PC-3 (cell line): ENCODE measurements around the gene IL20RB. TPM values are rescaled to one million over a fixed set of nuclear protein-coding genes. Genes with fewer than 3 reads are reported as not detected.

Experiments
- ATAC-seq: fragments of 200-7000 bp; cut with Tn5 transposase; 2 replicates; pipeline ENCODE4 v1.9.1; 2020; ENCODE audit warnings: mild to moderate bottlenecking, moderate library complexity
- BruUV-seq: library from RNA; stranded (reverse); fragments of 400-500 nt; replicated peaks from 2 replicates; lab custom pipeline; 2021; lab: Mats Ljungman, UMichigan
- CTCF ChIA-PET: fragments of 300-600 bp; sonication (Branson Sonifier 250); formaldehyde crosslinking; loops from one replicate; lab custom pipeline; 2022; ENCODE audit warnings: antibody characterized with exemption; lab: Charles Lee
- POLR2A ChIA-PET: fragments of 300-600 bp; sonication (Branson Sonifier 250); formaldehyde crosslinking; loops from one replicate; lab custom pipeline; 2022; ENCODE audit warnings: antibody characterized with exemption; ENCODE audit not compliant: unreplicated experiment; lab: Charles Lee
- DNase-seq: peaks from one replicate; pipeline ENCODE4 v3.0.0-alpha.2; 2015
- H2AFZ ChIP-seq: fragments of 300-600 bp; sonication (generic); 2 replicates; pipeline ENCODE4 v1.6.0; 2016; ENCODE audit warnings: antibody characterized with exemption, low read length
- H3F3A ChIP-seq: fragments of 300-600 bp; sonication (generic); one replicate; pipeline ENCODE4 v1.6.0; 2017; ENCODE audit warnings: antibody characterized with exemption, low read length, control low read depth, mild to moderate bottlenecking; ENCODE audit not compliant: unreplicated experiment
- H3K27ac ChIP-seq: fragments of 300-600 bp; sonication (generic); 2 replicates; pipeline ENCODE4 v1.5.1; 2016; ENCODE audit warnings: mild to moderate bottlenecking, low read length
- H3K27me3 ChIP-seq: fragments of 300-600 bp; sonication (generic); 2 replicates; pipeline ENCODE4 v1.6.1; 2016; ENCODE audit warnings: low read length, mixed read lengths
- H3K36me3 ChIP-seq: fragments of 300-600 bp; sonication (generic); 2 replicates; pipeline ENCODE4 v1.6.1; 2016; ENCODE audit warnings: low read depth, mixed run types, low read length, mixed read lengths
- H3K4me1 ChIP-seq: fragments of 300-600 bp; sonication (generic); 2 replicates; pipeline ENCODE4 v1.5.1; 2016; ENCODE audit warnings: low read length; ENCODE audit not compliant: insufficient read depth
- H3K4me2 ChIP-seq: fragments of 300-600 bp; sonication (generic); 2 replicates; pipeline ENCODE4 v1.6.0; 2016; ENCODE audit warnings: low read length
- H3K4me3 ChIP-seq: fragments of 300-600 bp; sonication (generic); 2 replicates; pipeline ENCODE4 v1.5.1; 2016; ENCODE audit warnings: mild to moderate bottlenecking, low read length, mixed read lengths
- H3K79me2 ChIP-seq: fragments of 300-600 bp; sonication (generic); 2 replicates; pipeline ENCODE4 v1.6.1; 2017; ENCODE audit warnings: low read length, mixed read lengths
- H3K9ac ChIP-seq: fragments of 300-600 bp; sonication (generic); 2 replicates; pipeline ENCODE4 v1.6.0; 2016; ENCODE audit warnings: mild to moderate bottlenecking, low read length
- H3K9me2 ChIP-seq: fragments of 300-600 bp; sonication (generic); replicated peaks from 2 replicates; pipeline ENCODE4 v1.6.1; 2016; ENCODE audit warnings: mixed run types, low read length, mixed read lengths
- H3K9me3 ChIP-seq: fragments of 300-600 bp; sonication (generic); 2 replicates; pipeline ENCODE4 v1.6.1; 2016; ENCODE audit warnings: low read length, mixed read lengths
- H4K20me1 ChIP-seq: fragments of 300-600 bp; sonication (generic); 2 replicates; pipeline ENCODE4 v1.6.1; 2016; ENCODE audit warnings: low read length, mixed read lengths
- EZH2 ChIP-seq: fragments of 300-600 bp; sonication (generic); IDR thresholded peaks from one replicate; pipeline ENCODE4 v1.6.1; 2017; ENCODE audit warnings: antibody characterized with exemption, mild to moderate bottlenecking, low read length; ENCODE audit not compliant: unreplicated experiment
- EZH2phosphoT487 ChIP-seq: fragments of 300-600 bp; sonication (generic); IDR thresholded peaks from 2 replicates; pipeline ENCODE4 v1.6.1; 2018; ENCODE audit warnings: mild to moderate bottlenecking, antibody characterized with exemption, low read length, borderline replicate concordance
- intact Hi-C: fragments of 100-400 bp; cut with micrococcal nuclease; formaldehyde crosslinking; loops from 2 replicates; pipeline ENCODE4 v1.9.0; 2023
- total RNA-seq: library from RNA; depleted of rRNA; stranded (reverse); fragments of >200 nt; gene quantifications from 2 replicates; pipeline ENCODE4 v1.2.3, GENCODE V29; 2014
- TF ChIP-seq, protein P1 (sequence below): fragments of 300-600 bp; sonication (generic); conservative IDR thresholded peaks from 2 replicates; pipeline ENCODE4 v1.5.1; 2017; ENCODE audit warnings: antibody characterized with exemption, low read depth, mild to moderate bottlenecking, low read length

The IL20RB gene
- total RNA-seq, 1 experiment from 2014 or later = 0.73 TPM

DNA sequence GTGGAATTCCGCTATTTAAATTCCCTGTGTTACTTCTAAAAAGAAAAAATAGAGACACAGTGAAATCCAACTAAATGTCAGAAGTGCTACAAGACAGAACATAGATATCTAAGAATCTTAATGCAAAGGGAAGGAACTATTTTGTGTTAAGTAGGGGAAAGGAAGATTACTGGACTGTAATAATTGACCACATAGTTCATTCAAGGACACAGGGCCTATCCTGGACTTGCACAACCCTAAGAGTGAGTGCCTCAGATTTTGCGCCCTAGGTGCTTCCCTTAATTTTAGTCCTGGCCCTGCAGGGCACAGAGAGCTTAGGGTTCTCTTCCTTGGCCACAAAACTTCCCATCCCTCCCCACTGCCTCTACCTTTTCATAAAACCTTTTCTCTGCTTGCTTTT, 3.5 kb upstream of the IL20RB start:
- Histone ChIP-seq H3K27ac (no peak overlapping the region), H3K4me1 (peaks cover 20% of the 10 kb centered on the region), H3K4me3 (no peak overlapping the region), H3K79me2 (no peaks in the 10 kb centered on the region), H3F3A (no peaks in the 10 kb centered on the region), H3K9ac (no peak overlapping the region), H3K36me3 (no peaks in the 10 kb centered on the region), H3K27me3 (no peaks in the 10 kb centered on the region), H2AFZ (no peak overlapping the region), H3K4me2 (no peak overlapping the region), H3K9me3 (no peaks in the 10 kb centered on the region), H3K9me2 (no peaks in the 10 kb centered on the region), H4K20me1 (no peaks in the 10 kb centered on the region)
- no TSS peak for BruUV-seq
- DNase-seq (no peak), ATAC-seq (no peak)
- ChIA-PET POLR2A (no interaction called here), CTCF (no interaction called here)
- intact Hi-C loops = no loop called here
- TF ChIP-seq EZH2phosphoT487 (no peak), EZH2 (no peak)
- TF ChIP-seq, protein P1, sequence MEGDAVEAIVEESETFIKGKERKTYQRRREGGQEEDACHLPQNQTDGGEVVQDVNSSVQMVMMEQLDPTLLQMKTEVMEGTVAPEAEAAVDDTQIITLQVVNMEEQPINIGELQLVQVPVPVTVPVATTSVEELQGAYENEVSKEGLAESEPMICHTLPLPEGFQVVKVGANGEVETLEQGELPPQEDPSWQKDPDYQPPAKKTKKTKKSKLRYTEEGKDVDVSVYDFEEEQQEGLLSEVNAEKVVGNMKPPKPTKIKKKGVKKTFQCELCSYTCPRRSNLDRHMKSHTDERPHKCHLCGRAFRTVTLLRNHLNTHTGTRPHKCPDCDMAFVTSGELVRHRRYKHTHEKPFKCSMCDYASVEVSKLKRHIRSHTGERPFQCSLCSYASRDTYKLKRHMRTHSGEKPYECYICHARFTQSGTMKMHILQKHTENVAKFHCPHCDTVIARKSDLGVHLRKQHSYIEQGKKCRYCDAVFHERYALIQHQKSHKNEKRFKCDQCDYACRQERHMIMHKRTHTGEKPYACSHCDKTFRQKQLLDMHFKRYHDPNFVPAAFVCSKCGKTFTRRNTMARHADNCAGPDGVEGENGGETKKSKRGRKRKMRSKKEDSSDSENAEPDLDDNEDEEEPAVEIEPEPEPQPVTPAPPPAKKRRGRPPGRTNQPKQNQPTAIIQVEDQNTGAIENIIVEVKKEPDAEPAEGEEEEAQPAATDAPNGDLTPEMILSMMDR = no peak

DNA sequence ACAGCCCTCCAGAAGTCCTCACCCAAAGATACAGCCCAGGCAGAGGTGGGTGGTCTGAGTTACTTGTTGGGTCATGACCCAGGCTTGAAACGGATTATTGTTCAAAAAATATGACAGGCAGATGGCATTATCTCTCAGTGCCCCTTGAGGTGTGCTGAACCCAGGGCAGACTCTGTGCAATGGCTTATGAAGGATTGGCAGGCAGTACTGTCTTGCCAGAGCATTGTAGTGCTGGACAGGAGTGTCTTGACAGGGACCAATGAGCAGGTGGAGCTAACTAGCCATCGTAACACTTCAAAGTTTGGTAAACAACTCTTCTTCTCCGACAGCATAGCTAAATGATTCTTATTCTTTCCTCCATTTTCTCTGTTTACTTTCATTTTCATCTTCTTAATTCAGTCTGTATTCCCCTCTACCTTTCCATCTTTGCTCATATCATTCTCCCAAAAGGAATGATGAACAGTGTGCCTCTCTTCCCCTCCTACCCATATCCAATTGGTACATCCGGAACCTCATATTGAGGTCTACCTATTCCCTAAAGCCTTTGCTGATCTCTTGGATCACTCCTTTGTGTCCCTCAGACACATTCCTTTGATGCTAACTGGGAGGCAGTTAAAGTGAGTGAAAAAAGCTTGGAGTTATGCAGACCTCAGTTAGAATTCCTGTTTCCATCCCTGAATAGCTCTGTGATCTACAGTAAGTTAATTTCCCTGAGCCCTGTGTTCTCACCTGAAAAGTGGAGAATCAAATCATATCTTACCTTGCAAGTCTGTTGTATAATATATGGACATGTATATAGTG, 2.6 kb upstream of the IL20RB start:
- TF ChIP-seq EZH2 = no peak
- no peak for TF ChIP-seq EZH2phosphoT487
- TF ChIP-seq, protein P1 = no peak
- Histone ChIP-seq H2AFZ (no peak overlapping the region), H3F3A (no peaks in the 10 kb centered on the region), H3K4me3 (no peak overlapping the region), H3K36me3 (no peaks in the 10 kb centered on the region), H3K27ac (no peak overlapping the region), H3K27me3 (no peaks in the 10 kb centered on the region), H4K20me1 (no peaks in the 10 kb centered on the region), H3K79me2 (no peaks in the 10 kb centered on the region), H3K9me2 (no peaks in the 10 kb centered on the region), H3K4me1 (peaks cover 20% of the 10 kb centered on the region), H3K4me2 (peak overlapping the region; percentile 27), H3K9ac (no peak overlapping the region), H3K9me3 (no peaks in the 10 kb centered on the region)
- ATAC-seq = peak; percentile 18
- no peak for DNase-seq
- no TSS peak for BruUV-seq
- intact Hi-C loops = no loop called here
- CTCF ChIA-PET = interaction anchor here (1.0 kb wide), 1 partner anchor 59 kb away, joined by 3 read pairs; no protein-coding TSS in a partner anchor
- POLR2A ChIA-PET = no interaction called here

DNA sequence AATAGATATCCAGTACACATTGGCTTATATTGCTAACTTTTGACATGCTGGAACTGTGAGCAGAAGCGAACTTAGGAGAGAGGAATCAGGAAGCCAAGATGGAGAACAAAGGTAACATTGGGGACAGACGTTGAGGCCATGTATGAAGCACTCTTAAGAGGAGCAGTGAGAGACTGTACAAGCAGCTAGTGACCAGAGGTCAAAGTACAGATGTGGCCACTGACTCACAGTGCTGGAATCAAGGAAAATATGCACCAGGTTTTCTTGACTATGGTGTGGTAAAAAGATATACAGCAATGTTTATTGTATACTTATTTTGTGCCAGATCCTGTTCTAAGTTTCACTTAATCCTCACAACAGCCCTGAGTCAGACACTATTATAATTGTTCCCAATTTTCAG, 2.0 kb upstream of the IL20RB start:
- Histone ChIP-seq H3K9me3 (no peaks in the 10 kb centered on the region), H3K79me2 (no peaks in the 10 kb centered on the region), H3K4me3 (no peak overlapping the region), H3K36me3 (no peaks in the 10 kb centered on the region), H4K20me1 (no peaks in the 10 kb centered on the region), H3K4me1 (peaks cover 26% of the 10 kb centered on the region), H3K27me3 (no peaks in the 10 kb centered on the region), H3K4me2 (peak overlapping the region; percentile 27), H2AFZ (no peak overlapping the region), H3K9me2 (no peaks in the 10 kb centered on the region), H3K9ac (no peak overlapping the region), H3K27ac (0 out of 2 replicates have a peak overlapping the region, but pooled peaks have one; percentile 36), H3F3A (no peaks in the 10 kb centered on the region)
- intact Hi-C loops = no loop called here
- DNase-seq (peak; percentile 68), ATAC-seq (peak; percentile 85)
- ChIA-PET CTCF (interaction anchor here (1.0 kb wide), 1 partner anchor 58 kb away, joined by 3 read pairs; no protein-coding TSS in a partner anchor), POLR2A (no interaction called here)
- TF ChIP-seq EZH2 = no peak
- no peak for TF ChIP-seq EZH2phosphoT487
- TF ChIP-seq, protein P1 = no peak
- BruUV-seq = no TSS peak
